ENCODE data around the gene FUBP3. TPM values are rescaled to one million over a fixed set of nuclear protein-coding genes. Genes with fewer than 3 reads are reported as not detected.
A peak's percentile ranks its signal among the peaks of the same experiment; 100 is the strongest.

The FUBP3 gene
- total RNA-seq, 4 donors from 2014 or later, result 20.7 to 41.1 (median 36.9) TPM

DNA sequence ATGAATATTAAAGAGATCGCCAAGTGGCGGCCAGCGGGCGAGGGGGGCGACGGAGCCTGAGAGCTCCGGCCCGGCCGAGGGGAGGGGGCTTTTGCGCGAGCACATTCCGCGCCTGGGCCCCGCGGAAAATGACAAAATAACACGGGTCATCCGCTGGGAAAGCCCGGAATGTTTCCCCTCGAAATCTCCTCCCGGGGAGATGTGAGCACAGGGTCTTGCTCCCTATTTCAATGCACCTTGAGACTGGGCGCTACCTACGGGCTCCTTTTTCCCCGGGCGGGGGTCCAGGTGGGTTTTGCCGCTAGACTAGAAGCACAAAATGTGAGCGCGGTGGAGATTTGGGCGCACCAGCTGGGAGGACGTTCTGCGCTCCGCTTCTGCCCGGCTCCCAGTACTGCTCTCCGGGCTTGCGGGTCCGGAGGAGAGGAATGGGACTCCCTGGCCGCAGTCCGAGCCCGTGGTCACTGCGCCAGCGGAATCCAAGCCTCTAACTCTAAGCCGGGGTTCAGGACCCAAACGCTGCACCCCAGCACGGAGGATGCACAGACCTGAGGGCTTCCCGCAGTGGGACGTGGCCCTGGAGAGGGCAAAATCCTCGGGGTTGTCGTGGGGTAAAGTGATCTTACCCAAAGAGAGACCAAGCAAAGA lies 82.2 kb downstream of the FUBP3 start:
- DNase-seq, result no peak
- peaks cover 100% of the 10 kb centered on the region for H3K27me3 ChIP-seq
- intact Hi-C loops (cut with DNase I; ENCODE audit: low total_unique reads) (no loop called here), in situ Hi-C loops (cut with MboI; ENCODE audit: low pct_ligation_motif_present in 1 of 4, low pct_unique_long_range_greater_than_20kb in 1 of 4, low sequenced_read_pairs in 3 of 4) (no loop called here)
- TF ChIP-seq EP300 (IDR thresholded peaks at IDR 0.05; ENCODE audit: low read depth), result no peak
- no peak for TF ChIP-seq POLR2A (IDR thresholded peaks at IDR 0.05)
- TF ChIP-seq, protein P1, sequence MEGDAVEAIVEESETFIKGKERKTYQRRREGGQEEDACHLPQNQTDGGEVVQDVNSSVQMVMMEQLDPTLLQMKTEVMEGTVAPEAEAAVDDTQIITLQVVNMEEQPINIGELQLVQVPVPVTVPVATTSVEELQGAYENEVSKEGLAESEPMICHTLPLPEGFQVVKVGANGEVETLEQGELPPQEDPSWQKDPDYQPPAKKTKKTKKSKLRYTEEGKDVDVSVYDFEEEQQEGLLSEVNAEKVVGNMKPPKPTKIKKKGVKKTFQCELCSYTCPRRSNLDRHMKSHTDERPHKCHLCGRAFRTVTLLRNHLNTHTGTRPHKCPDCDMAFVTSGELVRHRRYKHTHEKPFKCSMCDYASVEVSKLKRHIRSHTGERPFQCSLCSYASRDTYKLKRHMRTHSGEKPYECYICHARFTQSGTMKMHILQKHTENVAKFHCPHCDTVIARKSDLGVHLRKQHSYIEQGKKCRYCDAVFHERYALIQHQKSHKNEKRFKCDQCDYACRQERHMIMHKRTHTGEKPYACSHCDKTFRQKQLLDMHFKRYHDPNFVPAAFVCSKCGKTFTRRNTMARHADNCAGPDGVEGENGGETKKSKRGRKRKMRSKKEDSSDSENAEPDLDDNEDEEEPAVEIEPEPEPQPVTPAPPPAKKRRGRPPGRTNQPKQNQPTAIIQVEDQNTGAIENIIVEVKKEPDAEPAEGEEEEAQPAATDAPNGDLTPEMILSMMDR (IDR thresholded peaks at IDR 0.05), result no peak
- TF ChIP-seq POLR2AphosphoS5 (IDR thresholded peaks at IDR 0.05), result no peak
- H3K4me1 ChIP-seq, result peaks cover 21 to 69% (median 54%) of the 10 kb centered on the region in 4 donors
- no peak overlapping the region for H3K27ac ChIP-seq
- H3K9me3 ChIP-seq, result no peaks in the 10 kb centered on the region
- peak overlapping the region in 1 of 4 donors; percentile 34 for H3K4me3 ChIP-seq
- 17 to 40% methylated on average over 1 to 46 of the region's 47 CpGs for WGBS, 2 donors (ENCODE audit: low coverage in 1 of 2)
- no peaks in the 10 kb centered on the region for H3K36me3 ChIP-seq

DNA sequence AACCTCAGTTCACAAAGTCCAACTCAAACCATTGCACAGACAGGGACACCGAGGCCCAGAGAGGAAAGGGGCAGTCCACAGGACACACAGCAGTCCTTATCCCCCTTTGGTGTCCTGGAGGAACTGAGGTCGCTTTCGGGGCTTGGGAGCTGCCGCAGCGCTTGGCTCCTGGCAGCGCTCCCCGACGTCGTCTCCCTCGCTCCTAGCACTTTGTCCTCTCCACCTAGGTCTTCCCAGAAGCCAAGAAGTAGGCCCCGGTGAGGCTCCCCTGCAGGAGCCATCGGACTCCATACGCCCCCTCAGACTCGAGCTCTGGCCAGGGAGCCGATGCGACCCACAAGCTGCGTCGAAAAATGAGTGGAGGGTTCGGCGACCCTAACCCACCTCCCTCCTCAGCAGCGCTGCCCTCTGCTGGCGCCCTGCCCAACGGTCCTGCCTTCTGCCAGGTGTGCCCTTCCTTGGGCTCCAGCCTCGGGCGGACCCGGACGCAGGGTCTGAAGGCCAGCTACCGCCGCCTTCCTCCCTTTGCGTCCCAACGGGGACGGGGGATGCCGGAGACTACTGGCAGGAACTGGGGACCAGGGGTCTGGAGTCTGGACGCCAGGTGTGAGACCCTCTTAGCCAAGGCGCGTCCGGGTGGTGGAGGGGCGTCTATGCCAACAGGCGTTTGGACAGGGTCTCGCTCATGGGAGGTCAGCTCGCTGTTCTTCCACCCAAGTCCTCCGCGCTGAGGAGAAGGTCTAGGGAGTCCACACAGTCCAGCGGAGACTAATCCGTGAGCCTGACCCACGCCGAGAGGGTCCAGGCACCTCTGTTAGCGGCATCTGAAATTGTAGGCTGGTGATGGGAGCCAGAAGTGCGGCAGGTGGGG lies 83.0 kb downstream of the FUBP3 start:
- no peaks in the 10 kb centered on the region for H3K36me3 ChIP-seq
- H3K4me3 ChIP-seq, result no peak overlapping the region
- no peak for TF ChIP-seq EP300 (IDR thresholded peaks at IDR 0.05; ENCODE audit: low read depth)
- no peaks in the 10 kb centered on the region for H3K9me3 ChIP-seq
- in situ Hi-C loops (cut with MboI; ENCODE audit: low pct_ligation_motif_present in 1 of 4, low pct_unique_long_range_greater_than_20kb in 1 of 4, low sequenced_read_pairs in 3 of 4) (no loop called here), intact Hi-C loops (cut with DNase I; ENCODE audit: low total_unique reads) (no loop called here)
- WGBS, 2 donors (ENCODE audit: low coverage in 1 of 2), result 17% methylated on average over 48 of the region's 49 CpGs; no CpG with 5 or more reads in 1 of the 2 donors
- no peak overlapping the region for H3K27ac ChIP-seq
- no peak for DNase-seq
- peaks cover 100% of the 10 kb centered on the region for H3K27me3 ChIP-seq
- peaks cover 21 to 69% (median 55%) of the 10 kb centered on the region in 4 donors for H3K4me1 ChIP-seq

DNA sequence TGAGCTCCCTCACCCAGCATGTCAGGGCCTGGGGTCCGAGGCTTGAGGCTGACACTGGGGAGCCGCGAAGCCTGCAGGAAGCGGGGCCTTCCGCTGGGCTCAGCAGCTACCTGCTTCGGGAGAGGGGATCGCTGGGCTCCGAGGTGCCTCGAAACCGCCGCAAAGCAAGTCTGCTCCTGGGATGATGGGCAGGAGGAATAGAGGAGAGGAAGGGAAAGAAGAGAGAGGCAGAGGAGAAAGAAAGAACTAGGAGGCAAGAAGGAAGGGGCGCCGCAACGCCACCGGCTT lies 83.5 kb downstream of the FUBP3 start:
- DNase-seq, result no peak
- in situ Hi-C loops (cut with MboI; ENCODE audit: low pct_ligation_motif_present in 1 of 4, low pct_unique_long_range_greater_than_20kb in 1 of 4, low sequenced_read_pairs in 3 of 4) (no loop called here), intact Hi-C loops (cut with DNase I; ENCODE audit: low total_unique reads) (no loop called here)
- no peaks in the 10 kb centered on the region for H3K36me3 ChIP-seq
- peaks cover 100% of the 10 kb centered on the region for H3K27me3 ChIP-seq
- H3K27ac ChIP-seq, result no peak overlapping the region
- no peaks in the 10 kb centered on the region for H3K9me3 ChIP-seq
- TF ChIP-seq, protein P1 (IDR thresholded peaks at IDR 0.05), result no peak
- TF ChIP-seq POLR2AphosphoS5 (IDR thresholded peaks at IDR 0.05) (no peak), EP300 (IDR thresholded peaks at IDR 0.05; ENCODE audit: low read depth) (no peak), POLR2A (IDR thresholded peaks at IDR 0.05) (no peak)
- peak overlapping the region in 1 of 4 donors; percentile 23 for H3K4me3 ChIP-seq
- WGBS, 2 donors (ENCODE audit: low coverage in 1 of 2), result 12% methylated on average over 15 of the region's 15 CpGs; no CpG with 5 or more reads in 1 of the 2 donors
- H3K4me1 ChIP-seq, result peaks cover 21 to 69% (median 55%) of the 10 kb centered on the region in 4 donors

DNA sequence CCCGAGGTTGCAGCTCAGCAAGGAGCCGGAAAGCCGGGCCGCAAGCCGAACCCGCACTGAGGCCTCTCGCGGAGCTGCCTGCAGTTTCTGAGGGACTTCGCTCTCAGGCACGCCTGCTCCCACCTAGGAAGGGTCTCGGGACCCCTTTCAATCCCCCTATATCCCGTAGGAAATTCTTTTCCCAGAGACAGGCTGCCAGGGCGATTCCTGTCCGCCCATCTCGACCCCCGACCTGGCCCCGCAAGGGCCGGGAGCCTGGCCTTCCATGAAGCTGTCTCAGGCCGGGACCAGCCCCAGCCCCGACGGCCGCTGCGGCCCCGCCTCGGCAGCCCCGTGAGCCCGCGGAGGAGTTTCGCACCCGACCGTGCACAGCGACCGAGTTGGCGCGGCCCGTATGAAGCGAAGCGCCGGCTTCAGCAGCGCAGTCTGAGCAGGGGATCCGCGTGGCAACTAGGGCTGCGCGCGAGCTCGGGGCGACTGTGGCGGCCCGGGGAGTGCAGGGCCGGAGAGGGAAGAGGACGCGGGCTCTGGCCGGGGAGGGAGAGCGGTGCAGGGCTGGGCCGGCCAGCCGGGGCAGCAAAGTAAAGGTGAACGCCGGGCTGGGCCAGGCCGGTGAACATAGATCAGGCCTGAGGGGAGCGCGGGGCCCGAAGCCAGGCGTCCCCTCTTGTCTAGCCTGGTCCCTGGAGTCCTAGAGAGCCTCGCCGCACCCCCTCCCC lies 84.0 kb downstream of the FUBP3 start:
- DNase-seq, result no peak
- Histone ChIP-seq H3K9me3 (no peaks in the 10 kb centered on the region), H3K36me3 (no peaks in the 10 kb centered on the region), H3K27me3 (peaks cover 100% of the 10 kb centered on the region), H3K27ac (no peak overlapping the region), H3K4me1 (peaks cover 21 to 69% (median 55%) of the 10 kb centered on the region in 4 donors), H3K4me3 (peak overlapping the region in 1 of 4 donors; percentile 23)
- intact Hi-C loops (cut with DNase I; ENCODE audit: low total_unique reads) (no loop called here), in situ Hi-C loops (cut with MboI; ENCODE audit: low pct_ligation_motif_present in 1 of 4, low pct_unique_long_range_greater_than_20kb in 1 of 4, low sequenced_read_pairs in 3 of 4) (no loop called here)
- no peak for TF ChIP-seq POLR2A (IDR thresholded peaks at IDR 0.05)
- TF ChIP-seq, protein P1 (IDR thresholded peaks at IDR 0.05), result no peak
- no peak for TF ChIP-seq EP300 (IDR thresholded peaks at IDR 0.05; ENCODE audit: low read depth)
- TF ChIP-seq POLR2AphosphoS5 (IDR thresholded peaks at IDR 0.05), result no peak
- WGBS, 2 donors (ENCODE audit: low coverage in 1 of 2), result 7% methylated on average over 27 of the region's 65 CpGs; no CpG with 5 or more reads in 1 of the 2 donors
